GM12892 (cell line): ENCODE data around the gene NTMT2.

Experiments used
- POLR2A ChIP-seq: IDR thresholded peaks from 2 replicates; pipeline ENCODE4 v1.6.1; 2011; ENCODE audit warnings: low read depth, low read length, control low read depth
- TAF1 ChIP-seq: IDR thresholded peaks from 2 replicates; pipeline ENCODE4 v1.6.1; 2011; ENCODE audit warnings: low read depth, mild to moderate bottlenecking, control low read depth, low read length, borderline replicate concordance

DNA sequence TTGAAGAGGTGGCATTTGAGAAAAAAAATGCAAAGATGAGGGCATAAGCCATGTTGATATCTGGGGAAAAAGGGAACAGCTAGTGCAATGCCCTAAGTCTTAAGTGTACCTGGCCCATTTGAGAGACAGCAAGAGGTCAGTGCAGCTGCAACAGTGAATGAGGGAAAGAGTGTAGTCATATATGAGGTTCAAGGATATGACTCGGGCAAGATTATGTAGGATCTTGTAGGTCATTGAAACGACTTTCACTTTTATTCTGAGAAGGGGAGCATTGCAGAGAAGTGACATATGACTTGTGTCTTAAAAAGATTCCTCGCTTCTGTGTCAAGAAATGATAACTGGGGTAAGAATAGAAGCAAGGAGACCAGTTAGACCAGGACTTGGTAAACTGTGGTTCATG, 31.0 kb downstream of the NTMT2 start:
- TF ChIP-seq TAF1 (no peak), POLR2A (no peak)
